Epithelial cell of esophagus (primary cell): ENCODE results near the gene MCC.

Experiments
- DNase-seq: peaks from one replicate; pipeline ENCODE4 v3.0.0; 2010; ENCODE audit warnings: low read depth
- H3K4me3 ChIP-seq: 2 replicates; pipeline ENCODE4 v1.5.1; 2011; ENCODE audit warnings: mild to moderate bottlenecking, low read length, control low read depth
- CTCF ChIP-seq: IDR thresholded peaks from 2 replicates; pipeline ENCODE4 v1.5.1; 2011; ENCODE audit warnings: low read depth, mild to moderate bottlenecking, low read length, control low read depth, inconsistent platforms; ENCODE audit not compliant: insufficient read depth; ENCODE audit errors: missing control alignments

MCC gene

GRCh38 chr5:113281194-113281593, 207.1 kb downstream of the MCC start:
- no peak for TF ChIP-seq CTCF
- no peak for DNase-seq
- no peak overlapping the region for H3K4me3 ChIP-seq

- DNase-seq: peak; percentile 39
- no peak for TF ChIP-seq CTCF
Observed at GRCh38 chr5:113280541-113280940, 207.7 kb downstream of the MCC start.

DNA sequence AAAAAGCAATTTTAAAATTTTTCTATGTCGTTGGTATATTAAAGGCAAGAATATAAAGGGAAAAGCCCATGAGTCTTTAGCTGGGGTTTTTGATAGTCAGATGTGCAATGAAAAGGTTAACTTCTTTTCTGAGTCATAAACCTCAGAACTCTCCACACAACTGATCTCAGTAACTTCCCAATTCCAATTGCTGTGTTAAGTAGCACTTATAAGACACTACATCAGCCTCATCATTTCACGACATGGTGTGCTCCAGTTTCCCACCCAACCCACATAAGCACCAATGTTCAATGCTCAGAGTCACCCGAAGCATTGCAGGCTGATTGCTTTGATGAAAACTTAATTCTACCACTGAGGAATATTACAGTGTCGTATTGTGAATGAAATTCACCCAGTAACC, 209.3 kb downstream of the MCC start:
- DNase-seq: no peak
- H3K4me3 ChIP-seq: no peak overlapping the region
- TF ChIP-seq CTCF: no peak

More at GRCh38 chr5:113280541-113280940, 207.7 kb downstream of the MCC start:
- no peak overlapping the region for H3K4me3 ChIP-seq

- no peak for TF ChIP-seq CTCF
- no peak overlapping the region for H3K4me3 ChIP-seq
- DNase-seq: no peak
Observed at GRCh38 chr5:113276493-113276892, 211.8 kb downstream of the MCC start.

DNA sequence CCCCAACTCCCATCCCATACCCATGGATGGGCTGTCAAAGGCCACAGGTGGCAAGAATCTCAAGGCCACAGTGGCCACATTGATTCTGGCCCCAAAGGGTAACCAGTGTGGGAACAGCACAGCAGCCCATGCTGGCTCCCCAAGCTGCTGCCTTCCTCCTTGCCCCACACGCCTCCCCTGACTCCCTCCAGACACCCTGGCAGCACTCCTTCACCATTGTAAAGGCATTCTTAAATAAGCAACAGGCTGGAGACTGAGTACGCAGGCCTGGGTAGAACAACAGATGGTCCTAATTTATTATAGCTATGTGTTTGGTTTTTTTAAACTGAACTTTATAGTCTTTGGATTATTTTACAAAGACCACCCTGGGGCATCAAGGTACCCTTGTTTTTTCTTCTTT, 212.3 kb downstream of the MCC start:
- no peak for DNase-seq
- no peak for TF ChIP-seq CTCF
- no peak overlapping the region for H3K4me3 ChIP-seq

DNA sequence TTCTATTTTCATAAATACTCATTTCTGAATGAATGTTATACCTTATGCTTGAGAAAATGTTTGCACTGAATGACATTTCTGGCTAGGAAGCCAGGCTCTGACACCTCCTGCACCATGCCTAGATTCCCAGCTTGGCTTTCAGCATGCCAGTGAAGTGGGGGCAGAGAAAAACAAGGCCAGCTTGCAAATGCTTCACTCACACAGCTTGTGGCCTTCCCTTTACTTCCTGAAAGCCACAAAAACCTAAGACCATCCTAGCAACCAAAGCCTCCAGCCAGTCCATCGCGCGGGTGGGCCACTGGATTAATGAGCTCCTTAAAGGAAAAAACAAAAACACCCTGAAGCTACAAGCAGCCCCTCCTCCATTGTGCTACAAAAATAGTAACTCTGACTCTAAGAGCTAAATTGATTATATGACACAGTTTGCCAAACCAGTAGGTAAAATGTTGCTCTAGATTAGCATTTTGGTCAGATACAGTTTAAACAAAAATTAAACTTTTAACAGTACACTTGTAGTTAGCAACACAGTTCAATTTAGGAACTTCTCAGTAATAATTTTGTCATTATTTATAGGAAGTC, 213.3 kb downstream of the MCC start:
- no peak for DNase-seq
- TF ChIP-seq CTCF: no peak
- no peak overlapping the region for H3K4me3 ChIP-seq

DNA sequence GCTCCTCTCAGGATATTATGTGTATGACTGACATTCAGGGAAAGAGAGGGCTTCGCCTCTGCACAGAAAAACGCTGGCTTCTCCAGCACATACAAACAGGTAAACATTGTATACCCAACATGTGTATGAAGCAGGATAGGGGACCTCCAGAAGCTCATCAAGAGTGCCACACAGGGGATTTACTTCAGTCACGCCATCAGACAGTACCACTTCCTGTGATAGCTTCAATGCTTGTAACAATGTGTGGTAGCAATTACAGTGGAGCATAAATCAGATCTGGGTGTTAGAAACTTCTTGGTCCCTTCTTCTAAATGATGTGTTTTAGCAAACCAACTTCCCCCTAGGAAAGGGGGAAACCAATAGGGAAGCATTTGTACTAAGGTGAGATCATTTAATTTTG, 214.3 kb downstream of the MCC start:
- no peak overlapping the region for H3K4me3 ChIP-seq
- no peak for DNase-seq
- no peak for TF ChIP-seq CTCF
